ENCODE measurements around the gene GMDS.
"Not testable (repeated sequence)": the region's sequence is repeated elsewhere in the genome, so short reads cannot be mapped to it uniquely, and the experiment has no call there.

Gene GMDS

GRCh38 chr6:1858196-1858595 lies 387.2 kb downstream of the GMDS start:
- DNase-seq (ENCODE audit: low read depth): no peak

GRCh38 chr6:1856381-1856780 lies 389.0 kb downstream of the GMDS start:
- DNase-seq (ENCODE audit: low read depth): no peak

GRCh38 chr6:1855890-1856289 lies 389.5 kb downstream of the GMDS start:
- no peak for DNase-seq (ENCODE audit: low read depth)

GRCh38 chr6:1854296-1854695 lies 391.1 kb downstream of the GMDS start:
- DNase-seq (ENCODE audit: low read depth): no peak

GRCh38 chr6:1853761-1854160 lies 391.6 kb downstream of the GMDS start:
- DNase-seq (ENCODE audit: low read depth): no peak

GRCh38 chr6:1851681-1852456 lies 393.5 kb downstream of the GMDS start:
- DNase-seq (ENCODE audit: low read depth): no peak

GRCh38 chr6:1850840-1851157 lies 394.6 kb downstream of the GMDS start:
- DNase-seq (ENCODE audit: low read depth): no peak

GRCh38 chr6:1850121-1850839 lies 395.1 kb downstream of the GMDS start:
- DNase-seq (ENCODE audit: low read depth): no peak

GRCh38 chr6:1849691-1850090 lies 395.7 kb downstream of the GMDS start:
- no peak for DNase-seq (ENCODE audit: low read depth)

- DNase-seq (ENCODE audit: low read depth): no peak
Measured at GRCh38 chr6:1848752-1849151, 396.7 kb downstream of the GMDS start.

GRCh38 chr6:1846611-1847010 lies 398.8 kb downstream of the GMDS start:
- no peak for DNase-seq (ENCODE audit: low read depth)

- DNase-seq (ENCODE audit: low read depth): not testable (repeated sequence)
Measured at GRCh38 chr6:1845543-1845942, 399.9 kb downstream of the GMDS start.

- DNase-seq (ENCODE audit: low read depth): no peak
Measured at GRCh38 chr6:1842334-1842733, 403.1 kb downstream of the GMDS start.

GRCh38 chr6:1841136-1841535 lies 404.3 kb downstream of the GMDS start:
- DNase-seq (ENCODE audit: low read depth): no peak

- no peak for DNase-seq (ENCODE audit: low read depth)
Measured at GRCh38 chr6:1840491-1841121, 404.8 kb downstream of the GMDS start.

- DNase-seq (ENCODE audit: low read depth): no peak
Measured at GRCh38 chr6:1839361-1839760, 406.0 kb downstream of the GMDS start.

GRCh38 chr6:1838604-1839213 lies 406.7 kb downstream of the GMDS start:
- DNase-seq (ENCODE audit: low read depth): no peak

GRCh38 chr6:1837826-1838225 lies 407.6 kb downstream of the GMDS start:
- DNase-seq (ENCODE audit: low read depth): no peak

- no peak for DNase-seq (ENCODE audit: low read depth)
Measured at GRCh38 chr6:1836690-1837089, 408.7 kb downstream of the GMDS start.

- DNase-seq (ENCODE audit: low read depth): no peak
Measured at GRCh38 chr6:1834646-1835516, 410.5 kb downstream of the GMDS start.

GRCh38 chr6:1834207-1834606 lies 411.2 kb downstream of the GMDS start:
- DNase-seq (ENCODE audit: low read depth): no peak
